Smooth muscle cell (in vitro differentiated cells): ENCODE results near the gene FAM43B. TPM values are rescaled to one million over a fixed set of nuclear protein-coding genes. Genes with fewer than 3 reads are reported as not detected.

Experiments used
- DNase-seq: peaks from one replicate; lab custom pipeline; 2025; ENCODE audit not compliant: unreplicated experiment; lab: John Stamatoyannopoulos, UW
- H2AFZ ChIP-seq: fragments of 200-600 bp; sonication (generic); 2 replicates; pipeline ENCODE4 v1.6.0; 2016; ENCODE audit warnings: antibody characterized with exemption, low read depth, mild to moderate bottlenecking
- H3F3A ChIP-seq: fragments of 200-600 bp; sonication (generic); 2 replicates; pipeline ENCODE4 v1.6.0; 2017; ENCODE audit warnings: antibody characterized with exemption, low read depth
- H3K27ac ChIP-seq: fragments of 200-600 bp; sonication (generic); 2 replicates; pipeline ENCODE4 v1.5.1; 2016; ENCODE audit warnings: low read depth, mild to moderate bottlenecking
- H3K27me3 ChIP-seq: fragments of 200-600 bp; sonication (generic); 2 replicates; pipeline ENCODE4 v1.6.1; 2016; ENCODE audit warnings: low read depth, mild to moderate bottlenecking
- H3K36me3 ChIP-seq: fragments of 200-600 bp; sonication (generic); 2 replicates; pipeline ENCODE4 v1.5.1; 2016; ENCODE audit warnings: low read depth
- H3K4me1 ChIP-seq: fragments of 200-600 bp; sonication (generic); 2 replicates; pipeline ENCODE4 v1.5.1; 2016; ENCODE audit warnings: low read depth
- H3K4me2 ChIP-seq: fragments of 200-600 bp; sonication (generic); 2 replicates; pipeline ENCODE4 v1.6.0; 2016; ENCODE audit warnings: mild to moderate bottlenecking
- H3K4me3 ChIP-seq: fragments of 200-600 bp; sonication (generic); 2 replicates; pipeline ENCODE4 v1.5.1; 2016; ENCODE audit warnings: mild to moderate bottlenecking
- H3K79me2 ChIP-seq: fragments of 200-600 bp; sonication (generic); 2 replicates; pipeline ENCODE4 v1.6.0; 2016; ENCODE audit warnings: low read depth, mild to moderate bottlenecking
- H3K9ac ChIP-seq: fragments of 200-600 bp; sonication (generic); 2 replicates; pipeline ENCODE4 v1.6.0; 2016; ENCODE audit warnings: low read depth
- H3K9me3 ChIP-seq: fragments of 200-600 bp; sonication (generic); replicated peaks from 2 replicates; pipeline ENCODE4 v1.5.1; 2016; ENCODE audit warnings: low read depth
- H4K20me1 ChIP-seq: fragments of 200-600 bp; sonication (generic); 2 replicates; pipeline ENCODE4 v1.6.0; 2016; ENCODE audit warnings: low read depth
- CTCF ChIP-seq: fragments of 200-600 bp; sonication (generic); IDR thresholded peaks from 2 replicates; pipeline ENCODE4 v1.5.1; 2017; ENCODE audit warnings: borderline replicate concordance, mild to moderate bottlenecking, antibody characterized with exemption; ENCODE audit not compliant: insufficient read depth, poor library complexity, severe bottlenecking
- WGBS: methylation state at CpG from one replicate; pipeline ENCODE4 v1.1.7; 2016; ENCODE audit warnings: low lambda C conversion rate; 5-methylcytosine and 5-hydroxymethylcytosine counted together
- polyA plus RNA-seq: library from polyadenylated mRNA; unstranded; fragments of >200 nt; fragmentation: Nextera tagmentation; extraction: Ambion mirVana; gene quantifications from 2 replicates; pipeline ENCODE4 v1.2.1, GENCODE V29; 2016
- total RNA-seq: library from RNA; depleted of rRNA; stranded (reverse); fragments of >200 nt; gene quantifications from 2 replicates; pipeline ENCODE4 v1.2.3, GENCODE V29; 2014

Gene FAM43B
- total and polyA plus RNA-seq, 2 experiments from 2014 or later: 1.2 to 3.4 TPM

GRCh38 chr1:20530306-20530705 is 22.1 kb upstream of the FAM43B start:
- no peaks in the 10 kb centered on the region for H3K79me2 ChIP-seq
- H3F3A ChIP-seq: no peaks in the 10 kb centered on the region
- peaks cover 68% of the 10 kb centered on the region for H3K27me3 ChIP-seq
- no peak overlapping the region for H3K4me2 ChIP-seq
- no peaks in the 10 kb centered on the region for H3K9me3 ChIP-seq
- no peaks in the 10 kb centered on the region for H3K36me3 ChIP-seq
- no peak overlapping the region for H2AFZ ChIP-seq
- no peak for DNase-seq
- TF ChIP-seq CTCF: no peak
- H3K27ac ChIP-seq: no peak overlapping the region
- H3K4me3 ChIP-seq: no peak overlapping the region
- WGBS: 60% methylated on average over 8 of the region's 8 CpGs
- H4K20me1 ChIP-seq: no peaks in the 10 kb centered on the region
- H3K4me1 ChIP-seq: no peaks in the 10 kb centered on the region
- H3K9ac ChIP-seq: no peak overlapping the region

GRCh38 chr1:20530901-20531300 is 21.5 kb upstream of the FAM43B start:
- Histone ChIP-seq H2AFZ (no peak overlapping the region), H3K79me2 (no peaks in the 10 kb centered on the region), H3K27ac (no peak overlapping the region), H3K9me3 (no peaks in the 10 kb centered on the region), H3K36me3 (no peaks in the 10 kb centered on the region), H3K4me3 (no peak overlapping the region), H3K4me1 (no peaks in the 10 kb centered on the region), H3K4me2 (no peak overlapping the region), H3K27me3 (peaks cover 74% of the 10 kb centered on the region), H3K9ac (no peak overlapping the region), H4K20me1 (no peaks in the 10 kb centered on the region), H3F3A (no peaks in the 10 kb centered on the region)
- TF ChIP-seq CTCF: no peak
- WGBS: 70% methylated on average over 6 of the region's 6 CpGs
- DNase-seq: no peak

- peaks cover 69% of the 10 kb centered on the region for H3K27me3 ChIP-seq
- H3K36me3 ChIP-seq: no peaks in the 10 kb centered on the region
Observed at GRCh38 chr1:20533635-20534034, 18.7 kb upstream of the FAM43B start.

More at GRCh38 chr1:20533635-20534034, 18.7 kb upstream of the FAM43B start:
- Histone ChIP-seq H2AFZ (no peak overlapping the region), H3F3A (no peaks in the 10 kb centered on the region), H3K9ac (no peak overlapping the region), H3K79me2 (no peaks in the 10 kb centered on the region), H3K9me3 (no peaks in the 10 kb centered on the region), H3K4me2 (no peak overlapping the region), H3K27ac (no peak overlapping the region), H3K4me3 (no peak overlapping the region), H3K4me1 (no peaks in the 10 kb centered on the region), H4K20me1 (no peaks in the 10 kb centered on the region)
- DNase-seq: no peak
- TF ChIP-seq CTCF: no peak
- 89% methylated on average over 4 of the region's 4 CpGs for WGBS
